Body of pancreas (tissue), 4 donors: ENCODE data around the gene ZNF423.

Experiments
- CTCF ChIP-seq, 7 experiments: fragments of 450-650 bp in 4 of 7; fragments of 200-600 bp in 3 of 7; sonication (generic) in 3 of 7; IDR thresholded peaks; one replicate each; pipeline ENCODE4 v1.5.1; 2016 to 2019; ENCODE audit warnings: antibody characterized with exemption in 7 of 7
- POLR2A ChIP-seq, 3 donors: fragments of 450-650 bp; IDR thresholded peaks; one replicate each; pipeline ENCODE4 v1.6.1; 2016; ENCODE audit warnings: antibody characterized with exemption in 3 of 3, mild to moderate bottlenecking in 2 of 3

DNA sequence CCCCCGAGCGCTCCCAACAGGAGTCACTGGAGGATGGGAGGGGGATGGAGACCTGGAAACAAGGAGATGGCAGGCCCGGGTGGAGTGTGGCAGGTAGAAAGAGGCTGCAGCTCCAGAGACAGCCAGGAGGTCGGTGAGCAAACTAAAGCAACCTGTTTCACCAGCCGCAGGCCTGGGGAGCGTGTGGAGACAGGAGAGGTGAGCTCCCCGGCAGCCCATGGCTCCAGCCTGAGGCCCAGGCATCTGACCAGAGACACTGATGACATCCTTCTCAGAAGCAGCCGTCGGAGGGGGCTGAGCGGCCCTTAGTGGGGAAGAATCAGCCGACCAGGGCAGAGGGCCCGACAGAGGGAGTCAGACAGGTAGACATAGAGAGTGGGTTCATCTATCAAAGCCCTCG is 165.1 kb downstream of the ZNF423 start:
- TF ChIP-seq CTCF (IDR thresholded peaks at IDR 0.05) (no peak), POLR2A (IDR thresholded peaks at IDR 0.05) (no peak)
